Measurements from ENCODE around the gene PRR12. TPM values are rescaled to one million over a fixed set of nuclear protein-coding genes. Genes with fewer than 3 reads are reported as not detected.

Gene PRR12
- total RNA-seq, 1 donor from 2014 or later = 0.79 TPM

DNA sequence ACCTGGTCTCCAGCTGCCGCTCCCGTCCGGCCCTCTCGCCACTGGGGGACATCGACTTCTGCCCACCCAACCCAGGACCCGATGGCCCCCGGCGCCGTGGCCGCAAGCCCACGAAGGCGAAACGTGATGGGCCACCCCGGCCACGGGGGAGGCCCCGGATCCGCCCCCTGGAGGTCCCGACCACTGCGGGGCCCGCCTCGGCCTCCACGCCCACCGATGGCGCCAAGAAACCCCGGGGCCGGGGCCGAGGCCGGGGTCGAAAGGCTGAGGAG, 6.7 kb downstream of the PRR12 start:
- Histone ChIP-seq H3K36me3 (ENCODE audit: control insufficient read depth, insufficient read depth, low read length) (peaks cover 36% of the 10 kb centered on the region), H3K4me3 (ENCODE audit: low read depth, low read length) (no peak overlapping the region), H3K27me3 (ENCODE audit: control insufficient read depth, insufficient read depth, low read length) (no peaks in the 10 kb centered on the region)
- FAIRE-seq (no peak), DNase-seq (ENCODE audit: low read depth) (no peak)
- TF ChIP-seq, protein P1, sequence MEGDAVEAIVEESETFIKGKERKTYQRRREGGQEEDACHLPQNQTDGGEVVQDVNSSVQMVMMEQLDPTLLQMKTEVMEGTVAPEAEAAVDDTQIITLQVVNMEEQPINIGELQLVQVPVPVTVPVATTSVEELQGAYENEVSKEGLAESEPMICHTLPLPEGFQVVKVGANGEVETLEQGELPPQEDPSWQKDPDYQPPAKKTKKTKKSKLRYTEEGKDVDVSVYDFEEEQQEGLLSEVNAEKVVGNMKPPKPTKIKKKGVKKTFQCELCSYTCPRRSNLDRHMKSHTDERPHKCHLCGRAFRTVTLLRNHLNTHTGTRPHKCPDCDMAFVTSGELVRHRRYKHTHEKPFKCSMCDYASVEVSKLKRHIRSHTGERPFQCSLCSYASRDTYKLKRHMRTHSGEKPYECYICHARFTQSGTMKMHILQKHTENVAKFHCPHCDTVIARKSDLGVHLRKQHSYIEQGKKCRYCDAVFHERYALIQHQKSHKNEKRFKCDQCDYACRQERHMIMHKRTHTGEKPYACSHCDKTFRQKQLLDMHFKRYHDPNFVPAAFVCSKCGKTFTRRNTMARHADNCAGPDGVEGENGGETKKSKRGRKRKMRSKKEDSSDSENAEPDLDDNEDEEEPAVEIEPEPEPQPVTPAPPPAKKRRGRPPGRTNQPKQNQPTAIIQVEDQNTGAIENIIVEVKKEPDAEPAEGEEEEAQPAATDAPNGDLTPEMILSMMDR (IDR thresholded peaks at IDR 0.05; ENCODE audit: insufficient read depth, low read length, severe bottlenecking) = no peak

DNA sequence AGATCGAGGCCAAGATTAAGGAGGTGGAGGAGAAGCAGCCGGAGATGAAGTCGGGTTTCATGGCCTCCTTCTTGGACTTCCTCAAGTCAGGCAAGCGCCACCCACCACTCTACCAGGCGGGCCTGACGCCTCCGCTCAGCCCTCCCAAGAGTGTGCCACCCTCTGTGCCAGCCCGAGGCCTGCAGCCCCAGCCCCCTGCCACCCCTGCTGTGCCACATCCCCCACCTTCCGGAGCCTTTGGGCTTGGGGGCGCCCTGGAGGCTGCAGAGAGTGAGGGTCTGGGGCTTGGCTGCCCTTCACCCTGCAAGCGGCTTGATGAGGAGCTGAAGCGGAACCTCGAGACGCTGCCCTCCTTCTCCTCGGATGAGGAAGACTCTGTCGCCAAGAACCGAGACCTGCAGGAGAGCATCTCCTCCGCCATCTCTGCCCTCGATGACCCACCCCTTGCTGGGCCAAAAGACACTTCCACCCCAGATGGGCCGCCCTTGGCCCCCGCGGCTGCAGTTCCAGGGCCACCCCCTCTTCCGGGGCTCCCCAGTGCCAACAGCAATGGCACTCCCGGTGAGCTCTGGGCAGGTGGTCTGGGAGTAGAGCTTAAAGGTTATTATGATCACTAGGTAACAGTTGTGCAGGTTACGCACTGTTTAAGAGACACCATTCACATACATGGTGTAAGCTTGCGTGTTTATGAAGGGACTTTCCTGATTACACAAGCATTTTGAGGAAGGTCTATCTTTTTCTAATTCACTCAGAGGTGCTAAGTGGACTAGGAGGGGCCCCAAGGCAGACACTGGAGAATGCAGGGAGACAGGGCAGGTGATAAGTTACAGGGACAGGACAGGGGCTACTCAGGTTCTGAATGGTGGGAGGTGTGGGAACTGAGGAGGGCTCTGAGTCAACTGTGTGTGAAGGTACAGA, 8.7 kb downstream of the PRR12 start:
- TF ChIP-seq, protein P1 (IDR thresholded peaks at IDR 0.05; ENCODE audit: insufficient read depth, low read length, severe bottlenecking) = no peak
- Histone ChIP-seq H3K27me3 (ENCODE audit: control insufficient read depth, insufficient read depth, low read length) (no peaks in the 10 kb centered on the region), H3K4me3 (ENCODE audit: low read depth, low read length) (no peak overlapping the region), H3K36me3 (ENCODE audit: control insufficient read depth, insufficient read depth, low read length) (peaks cover 35% of the 10 kb centered on the region)
- DNase-seq (ENCODE audit: low read depth) (no peak), FAIRE-seq (no peak)

- Histone ChIP-seq H3K36me3 (ENCODE audit: control insufficient read depth, insufficient read depth, low read length) (peaks cover 30% of the 10 kb centered on the region), H3K27me3 (ENCODE audit: control insufficient read depth, insufficient read depth, low read length) (no peaks in the 10 kb centered on the region), H3K4me3 (ENCODE audit: low read depth, low read length) (no peak overlapping the region)
- DNase-seq (ENCODE audit: low read depth) = no peak
- TF ChIP-seq, protein P1 (IDR thresholded peaks at IDR 0.05; ENCODE audit: insufficient read depth, low read length, severe bottlenecking) = no peak
- no peak for FAIRE-seq
Observed at GRCh38 chr19:49601482-49602038, 10.6 kb downstream of the PRR12 start.

DNA sequence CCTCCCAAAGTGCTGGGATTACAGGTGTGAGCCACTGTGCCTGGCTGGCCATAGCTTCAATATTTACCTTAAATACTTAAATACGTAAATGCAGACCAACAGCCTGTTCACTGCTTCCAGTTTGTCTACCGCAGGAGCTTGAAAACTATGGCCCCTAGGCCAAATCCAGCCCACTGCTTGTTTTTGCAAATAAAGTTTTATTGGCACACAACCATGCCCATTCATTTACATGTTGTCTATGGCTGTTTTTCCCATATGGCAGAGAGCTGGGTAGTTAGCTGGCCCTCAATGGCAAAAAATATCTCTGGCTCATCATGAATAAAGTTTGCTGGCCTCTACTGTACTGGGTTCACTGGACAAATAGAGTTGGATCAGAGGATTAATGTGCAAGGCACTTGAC, 11.8 kb downstream of the PRR12 start:
- DNase-seq (ENCODE audit: low read depth) (no peak), FAIRE-seq (no peak)
- TF ChIP-seq, protein P1 (IDR thresholded peaks at IDR 0.05; ENCODE audit: insufficient read depth, low read length, severe bottlenecking) = no peak
- no peak overlapping the region for H3K4me3 ChIP-seq (ENCODE audit: low read depth, low read length)
- peaks cover 30% of the 10 kb centered on the region for H3K36me3 ChIP-seq (ENCODE audit: control insufficient read depth, insufficient read depth, low read length)
- no peaks in the 10 kb centered on the region for H3K27me3 ChIP-seq (ENCODE audit: control insufficient read depth, insufficient read depth, low read length)

DNA sequence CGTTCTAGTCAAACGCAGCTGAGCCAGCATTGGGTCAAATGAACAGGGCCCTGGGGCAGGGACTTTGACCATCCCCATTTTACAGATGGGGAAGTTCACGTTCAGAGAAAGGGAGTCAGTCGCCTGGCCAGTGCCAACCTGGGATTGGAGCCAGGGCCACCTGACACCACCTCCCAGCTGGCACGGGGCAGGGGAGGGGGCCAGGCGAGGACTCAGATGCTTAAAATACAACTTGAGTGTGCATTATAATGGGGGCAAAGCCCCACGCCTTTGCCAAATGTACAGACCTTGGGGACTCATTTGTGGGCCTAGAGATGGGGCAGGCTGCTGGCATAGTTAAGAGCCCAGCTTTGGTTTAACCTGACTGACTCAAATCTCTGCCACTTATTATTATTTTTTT, 14.6 kb downstream of the PRR12 start:
- no peak overlapping the region for H3K4me3 ChIP-seq (ENCODE audit: low read depth, low read length)
- H3K27me3 ChIP-seq (ENCODE audit: control insufficient read depth, insufficient read depth, low read length) = no peaks in the 10 kb centered on the region
- FAIRE-seq (no peak), DNase-seq (ENCODE audit: low read depth) (no peak)
- TF ChIP-seq, protein P1 (IDR thresholded peaks at IDR 0.05; ENCODE audit: insufficient read depth, low read length, severe bottlenecking) = no peak
- H3K36me3 ChIP-seq (ENCODE audit: control insufficient read depth, insufficient read depth, low read length) = peaks cover 19% of the 10 kb centered on the region
